DMS 273 treated with DMSO at 0.1 percent for 48 hours (cell line): ENCODE results near the gene ACSS2.

Experiments used
- DNase-seq: peaks from one replicate; lab custom pipeline; 2025; lab: John Stamatoyannopoulos, UW

ACSS2 gene, protein sequence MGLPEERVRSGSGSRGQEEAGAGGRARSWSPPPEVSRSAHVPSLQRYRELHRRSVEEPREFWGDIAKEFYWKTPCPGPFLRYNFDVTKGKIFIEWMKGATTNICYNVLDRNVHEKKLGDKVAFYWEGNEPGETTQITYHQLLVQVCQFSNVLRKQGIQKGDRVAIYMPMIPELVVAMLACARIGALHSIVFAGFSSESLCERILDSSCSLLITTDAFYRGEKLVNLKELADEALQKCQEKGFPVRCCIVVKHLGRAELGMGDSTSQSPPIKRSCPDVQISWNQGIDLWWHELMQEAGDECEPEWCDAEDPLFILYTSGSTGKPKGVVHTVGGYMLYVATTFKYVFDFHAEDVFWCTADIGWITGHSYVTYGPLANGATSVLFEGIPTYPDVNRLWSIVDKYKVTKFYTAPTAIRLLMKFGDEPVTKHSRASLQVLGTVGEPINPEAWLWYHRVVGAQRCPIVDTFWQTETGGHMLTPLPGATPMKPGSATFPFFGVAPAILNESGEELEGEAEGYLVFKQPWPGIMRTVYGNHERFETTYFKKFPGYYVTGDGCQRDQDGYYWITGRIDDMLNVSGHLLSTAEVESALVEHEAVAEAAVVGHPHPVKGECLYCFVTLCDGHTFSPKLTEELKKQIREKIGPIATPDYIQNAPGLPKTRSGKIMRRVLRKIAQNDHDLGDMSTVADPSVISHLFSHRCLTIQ

GRCh38 chr20:34876406-34877282 is at the start of gene ACSS2:
TSS of gene ACSS2 (plus strand) at chr20:34876612. CDS start at chr20:34876646, 34 bp downstream.
- DNase-seq, result peak; percentile 89

DNA sequence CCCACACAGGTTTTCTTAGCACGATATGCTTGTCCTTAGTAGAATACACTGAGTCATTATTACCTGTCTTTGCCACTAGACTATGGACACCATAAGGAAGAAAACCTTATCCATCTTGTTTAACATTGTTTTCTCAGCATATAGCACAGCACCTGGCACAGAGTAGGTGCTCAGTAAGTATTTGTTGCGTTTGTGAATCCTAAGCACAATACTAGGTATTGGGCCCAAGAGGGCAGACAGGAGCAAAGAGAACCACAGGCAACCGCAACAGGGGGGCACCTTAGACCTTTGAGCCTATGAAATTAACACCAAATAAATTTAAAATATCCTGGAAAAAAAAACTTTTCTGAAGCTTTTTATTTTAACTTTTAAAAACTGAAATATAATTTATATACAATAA is 47.2 kb upstream of the ACSS2 start:
- no peak for DNase-seq

DNA sequence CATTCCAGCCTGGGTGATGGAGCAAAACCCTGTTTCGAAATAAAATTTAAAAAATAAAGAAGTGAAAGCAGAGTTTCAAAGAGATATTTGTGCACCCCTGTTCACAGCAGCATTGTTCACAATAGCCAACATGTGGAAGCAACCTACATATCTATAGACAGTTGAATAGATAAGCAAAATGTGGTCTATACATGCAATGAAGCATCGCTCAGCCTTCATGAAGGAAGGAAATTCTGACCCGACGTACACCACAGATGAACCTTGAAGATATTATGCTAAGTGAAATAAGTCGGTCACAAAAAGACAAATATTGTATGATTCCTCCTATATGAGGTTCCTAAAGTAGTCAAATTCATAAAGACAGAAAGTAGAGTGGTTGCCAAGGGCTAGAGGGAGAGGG is 44.5 kb upstream of the ACSS2 start:
- DNase-seq, result no peak

- peak; percentile 47 for DNase-seq
These were observed 41.9 kb upstream of the ACSS2 start for GRCh38 chr20:34834459-34834893.

- no peak for DNase-seq
These were observed 34.3 kb upstream of the ACSS2 start for GRCh38 chr20:34842143-34842542.

- no peak for DNase-seq
These were observed 33.0 kb upstream of the ACSS2 start for GRCh38 chr20:34843421-34843820.

GRCh38 chr20:34848597-34848996 is 27.8 kb upstream of the ACSS2 start:
- no peak for DNase-seq

GRCh38 chr20:34849778-34850177 is 26.6 kb upstream of the ACSS2 start:
- no peak for DNase-seq

GRCh38 chr20:34850969-34851368 is 25.4 kb upstream of the ACSS2 start:
- DNase-seq, result no peak

DNA sequence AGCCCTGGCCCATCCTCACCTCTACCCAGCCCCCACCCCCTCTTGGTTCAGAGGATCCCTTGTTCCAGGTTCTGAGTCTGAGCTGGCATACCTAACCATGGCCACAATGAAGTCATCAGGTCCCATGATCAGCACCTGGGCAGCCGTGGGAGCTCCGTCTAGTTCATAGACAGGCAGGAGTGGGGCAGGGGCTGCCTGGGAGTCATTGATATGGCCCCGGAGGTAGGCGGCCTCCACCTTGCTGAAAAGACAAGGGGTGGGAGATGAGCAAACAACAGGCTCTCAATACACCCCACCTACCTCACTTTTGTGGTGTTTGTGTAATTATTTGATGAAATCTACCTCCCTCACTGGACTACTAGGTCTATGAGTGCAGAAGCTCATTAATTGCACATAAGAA is 24.1 kb upstream of the ACSS2 start:
- DNase-seq, result no peak

DNA sequence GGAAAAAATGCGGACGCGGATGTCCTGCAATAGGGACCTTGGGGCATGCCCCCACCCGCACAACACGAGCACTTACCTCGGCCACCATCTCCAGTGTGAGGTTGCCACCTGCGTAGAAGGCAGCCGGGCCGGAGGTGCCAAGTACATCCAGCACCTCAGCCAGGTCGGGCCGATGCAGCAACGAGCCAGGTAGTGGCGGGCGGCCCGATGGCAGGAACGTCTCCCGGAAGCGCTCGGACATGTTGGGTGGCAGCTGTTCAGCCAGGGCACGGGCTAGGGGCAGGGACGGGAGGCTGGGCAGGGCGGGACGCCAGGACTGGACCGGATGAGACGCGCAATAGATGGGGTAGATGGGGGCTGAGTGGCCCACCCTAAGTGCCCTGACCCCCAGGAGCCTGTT is 17.0 kb upstream of the ACSS2 start:
- DNase-seq, result no peak

GRCh38 chr20:34859826-34860545 is 16.4 kb upstream of the ACSS2 start:
- no peak for DNase-seq

DNA sequence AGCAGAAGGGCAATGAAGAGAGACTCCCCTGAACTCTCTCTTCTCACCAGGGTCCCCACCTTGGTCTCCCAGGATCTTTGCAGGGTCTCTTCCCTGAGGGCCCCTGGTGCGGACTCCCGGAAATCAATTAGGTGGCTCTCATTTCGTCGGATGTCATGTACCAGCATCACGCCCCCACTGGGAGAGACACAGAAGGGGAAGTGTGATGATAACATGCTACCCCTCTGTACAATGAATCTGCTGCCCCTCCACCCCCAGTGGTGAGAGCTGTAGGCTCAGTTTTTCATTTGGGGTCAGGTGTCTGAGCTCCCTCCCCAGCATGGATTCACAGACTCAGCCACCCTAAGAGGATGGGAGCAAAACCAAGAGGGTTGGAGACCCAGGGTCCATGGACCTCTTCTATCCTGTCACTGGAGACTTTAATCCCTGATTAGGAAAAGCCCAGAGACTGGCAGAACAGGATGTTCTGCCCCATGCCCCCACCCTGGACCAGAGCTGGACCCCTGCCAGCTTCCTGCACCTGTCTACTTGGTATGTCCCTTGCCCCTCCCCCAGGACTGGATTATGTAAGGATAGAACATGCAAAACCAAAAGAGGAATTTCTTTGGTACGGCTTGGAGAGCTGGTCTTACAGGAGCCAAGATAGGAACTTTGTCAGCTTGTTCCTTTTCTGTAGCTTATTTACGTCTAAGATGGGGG is 14.9 kb upstream of the ACSS2 start:
- DNase-seq, result no peak

DNA sequence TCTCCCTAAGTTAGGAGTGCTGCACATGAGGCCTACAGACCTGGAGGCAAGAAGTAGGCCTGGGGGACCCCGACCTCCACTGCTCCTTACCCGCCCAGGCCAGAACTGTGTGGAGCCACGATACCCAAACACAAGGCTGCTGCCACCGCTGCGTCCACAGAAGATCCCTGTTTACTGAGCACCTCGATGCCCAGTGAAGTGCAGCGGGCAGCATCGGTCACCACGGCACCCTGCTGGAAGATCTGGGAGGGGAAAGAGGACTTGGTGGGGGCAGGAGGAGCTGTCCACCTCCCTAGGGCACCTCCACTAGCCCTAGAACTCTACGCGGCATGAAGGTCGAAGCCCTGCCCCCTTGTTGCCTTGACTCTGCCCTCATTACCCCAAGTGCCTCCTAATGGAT is 13.7 kb upstream of the ACSS2 start:
- DNase-seq, result no peak

DNA sequence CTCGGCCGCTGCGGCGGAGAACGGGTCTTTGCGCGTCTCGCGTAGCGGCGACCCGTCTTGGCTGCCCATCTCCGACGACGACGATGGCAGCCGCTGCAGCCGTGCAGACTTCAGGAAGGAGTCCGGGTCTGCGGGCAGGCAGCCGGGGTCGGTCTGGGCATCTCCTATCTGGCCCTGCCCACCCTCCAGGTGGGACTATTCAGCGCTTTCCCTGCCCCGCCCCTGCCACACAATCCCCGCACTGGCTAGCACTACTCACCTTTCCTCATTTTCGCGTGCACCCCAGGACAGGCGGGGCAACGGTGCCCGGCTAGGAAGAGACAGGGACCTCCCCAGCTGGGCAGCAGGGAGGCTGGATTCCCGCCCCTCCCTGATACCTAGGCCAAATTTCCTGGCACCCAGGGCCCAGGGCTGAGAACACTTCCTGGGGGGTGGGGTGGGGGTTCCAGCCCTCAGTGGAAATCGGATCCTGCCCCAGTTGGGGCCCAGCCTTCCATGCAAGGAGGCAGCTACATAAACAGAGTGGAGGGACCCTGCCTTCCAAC is 12.9 kb upstream of the ACSS2 start:
- no peak for DNase-seq

DNA sequence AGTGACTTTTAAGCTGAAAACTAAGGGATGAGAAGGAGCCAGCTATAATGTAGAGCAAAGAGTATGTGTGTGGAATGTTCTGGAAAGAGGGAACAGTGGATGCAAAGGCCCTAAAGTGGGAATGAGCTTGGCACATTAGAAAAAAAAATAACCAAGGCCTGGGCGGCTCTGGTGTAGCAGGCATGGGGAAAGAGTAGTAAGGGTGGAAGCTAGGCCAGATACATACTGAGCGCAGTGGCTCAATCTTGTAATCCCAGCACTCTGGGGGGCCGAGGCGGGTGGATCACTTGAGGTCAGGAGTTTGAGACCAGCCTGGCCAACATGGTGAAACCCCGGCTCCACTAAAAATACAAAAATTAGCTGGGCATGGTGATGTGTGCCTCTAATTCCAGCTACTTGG is 12.2 kb upstream of the ACSS2 start:
- no peak for DNase-seq

- no peak for DNase-seq
These were observed 5.0 kb upstream of the ACSS2 start for GRCh38 chr20:34871320-34871926.

GRCh38 chr20:34871966-34872621 is 4.3 kb upstream of the ACSS2 start:
- DNase-seq, result no peak

GRCh38 chr20:34872622-34873224 is 3.7 kb upstream of the ACSS2 start, which contains the start of gene GGT7:
TSS of gene GGT7 (minus strand) at chr20:34872856. CDS start at chr20:34872815, 41 bp downstream.
- DNase-seq, result no peak
